ENCODE measurements around the gene CES3.
"Not testable (repeated sequence)": the region's sequence is repeated elsewhere in the genome, so short reads cannot be mapped to it uniquely, and the experiment has no call there.

CES3 gene

DNA sequence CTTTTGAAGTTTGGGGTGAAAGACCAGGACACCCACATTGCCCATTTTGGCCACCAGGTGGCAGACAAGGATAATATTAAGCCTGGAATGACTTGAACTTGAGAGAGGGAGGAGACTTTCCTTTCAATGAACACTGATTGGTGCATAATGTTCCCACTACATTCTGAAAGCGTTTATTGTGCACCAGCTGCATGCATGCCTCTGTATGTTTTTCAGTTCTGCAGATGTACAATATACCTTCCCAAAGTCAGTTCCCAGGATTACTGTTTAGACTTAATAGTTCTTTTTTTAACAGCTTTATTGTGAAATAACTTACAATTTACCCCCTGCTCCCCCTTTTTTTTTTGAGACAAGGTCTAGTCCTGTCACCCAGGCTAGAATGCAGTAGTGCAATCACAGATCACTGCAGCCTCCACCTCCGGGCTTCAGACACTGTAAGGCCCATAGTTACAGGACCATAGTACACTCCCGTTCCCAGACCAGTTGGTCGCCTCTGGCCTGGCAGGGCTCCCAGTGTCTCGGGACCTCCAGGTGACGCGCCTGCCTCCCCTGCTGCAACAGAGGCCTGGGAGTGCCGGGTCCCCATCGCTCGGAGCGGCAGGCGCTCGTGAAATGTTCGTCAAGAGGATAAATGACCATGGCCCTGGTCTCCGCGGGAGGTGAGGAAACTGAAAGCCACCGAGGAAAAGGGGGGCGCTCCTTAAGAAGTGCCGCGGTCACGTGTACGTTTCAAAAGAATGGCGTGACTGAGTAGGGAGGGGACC is 13.6 kb upstream of the CES3 start:
- peak; percentile 83 for DNase-seq

- no peak for DNase-seq
Measured at GRCh38 chr16:66948134-66948836, 12.8 kb upstream of the CES3 start.

DNA sequence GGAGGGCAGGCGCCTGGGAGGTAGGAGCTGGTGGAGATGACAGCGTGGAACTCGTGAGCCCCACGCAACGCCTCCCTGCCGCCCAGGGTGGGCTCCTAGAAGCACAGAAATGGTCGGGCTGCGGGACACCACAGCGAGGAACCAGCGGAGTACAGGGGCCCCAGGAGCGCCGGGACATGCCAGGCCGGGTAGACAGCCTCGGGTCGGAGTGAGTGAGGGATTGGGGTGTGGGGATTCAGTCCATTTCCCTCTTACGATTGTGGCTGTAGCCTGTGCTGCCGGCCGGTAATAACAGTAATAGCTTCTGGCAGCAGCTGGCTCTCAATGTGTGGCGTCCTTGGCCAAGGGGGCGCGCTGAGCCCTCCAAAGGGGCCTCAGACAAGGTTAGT is 12.2 kb upstream of the CES3 start:
- no peak for DNase-seq

DNA sequence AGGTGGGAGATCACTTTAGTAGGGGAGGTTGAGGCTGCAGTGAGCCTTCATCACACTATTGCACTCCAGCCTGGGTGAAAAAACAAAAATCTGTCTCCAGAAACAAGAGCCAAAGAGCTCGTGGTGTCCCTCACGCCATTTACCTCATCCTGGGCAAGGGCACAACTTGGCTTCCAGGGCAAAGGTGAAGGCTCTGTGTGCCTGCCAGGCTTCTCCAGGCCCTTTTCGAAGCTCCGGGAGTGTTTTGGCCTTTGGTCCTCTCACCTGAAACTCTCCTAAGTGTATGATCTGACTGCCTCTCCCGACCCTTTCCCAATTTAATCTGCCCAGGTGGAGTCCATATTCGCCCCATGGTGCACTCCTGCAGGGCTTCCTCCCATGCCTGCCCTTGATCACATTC is 11.6 kb upstream of the CES3 start:
- no peak for DNase-seq

GRCh38 chr16:66950437-66950836 is 10.6 kb upstream of the CES3 start:
- no peak for DNase-seq

DNA sequence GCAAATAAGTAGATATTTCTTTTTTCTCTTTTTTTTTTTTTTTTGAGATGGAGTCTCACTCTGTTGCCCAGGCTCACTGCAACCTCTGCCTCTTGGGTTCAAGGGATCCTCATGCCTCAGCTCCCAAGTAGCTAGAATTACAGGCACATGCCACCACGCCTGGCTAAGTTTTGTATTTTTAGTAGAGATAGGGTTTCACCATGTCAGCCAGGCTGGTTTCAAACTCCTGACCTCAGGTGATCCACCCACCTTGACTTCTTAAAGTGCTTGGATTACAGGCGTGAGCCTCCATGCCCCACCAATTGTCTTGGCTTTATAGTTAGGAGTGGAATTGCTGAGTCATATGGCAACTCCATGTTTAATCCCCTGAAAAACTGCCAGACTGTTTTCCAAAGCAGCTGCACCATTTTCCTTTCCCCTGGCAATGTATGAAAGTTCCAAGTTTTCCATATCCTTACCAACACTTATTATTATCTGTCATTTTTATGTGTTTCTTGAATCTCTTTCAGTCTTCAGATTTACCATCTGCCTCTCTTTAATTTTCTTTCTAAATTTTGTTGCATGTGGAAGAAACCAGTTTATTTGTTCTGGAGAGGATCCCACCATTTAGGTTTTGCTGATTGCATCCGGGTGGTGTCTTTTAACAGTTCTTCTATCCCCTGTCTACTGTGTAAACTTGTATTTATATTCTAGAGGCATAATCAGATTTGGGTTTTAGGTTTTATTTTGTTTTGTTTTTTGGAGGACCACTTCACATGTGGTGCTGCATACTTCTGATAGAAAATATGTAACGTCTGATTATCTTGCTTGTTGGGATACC is 9.9 kb upstream of the CES3 start:
- no peak for DNase-seq

DNA sequence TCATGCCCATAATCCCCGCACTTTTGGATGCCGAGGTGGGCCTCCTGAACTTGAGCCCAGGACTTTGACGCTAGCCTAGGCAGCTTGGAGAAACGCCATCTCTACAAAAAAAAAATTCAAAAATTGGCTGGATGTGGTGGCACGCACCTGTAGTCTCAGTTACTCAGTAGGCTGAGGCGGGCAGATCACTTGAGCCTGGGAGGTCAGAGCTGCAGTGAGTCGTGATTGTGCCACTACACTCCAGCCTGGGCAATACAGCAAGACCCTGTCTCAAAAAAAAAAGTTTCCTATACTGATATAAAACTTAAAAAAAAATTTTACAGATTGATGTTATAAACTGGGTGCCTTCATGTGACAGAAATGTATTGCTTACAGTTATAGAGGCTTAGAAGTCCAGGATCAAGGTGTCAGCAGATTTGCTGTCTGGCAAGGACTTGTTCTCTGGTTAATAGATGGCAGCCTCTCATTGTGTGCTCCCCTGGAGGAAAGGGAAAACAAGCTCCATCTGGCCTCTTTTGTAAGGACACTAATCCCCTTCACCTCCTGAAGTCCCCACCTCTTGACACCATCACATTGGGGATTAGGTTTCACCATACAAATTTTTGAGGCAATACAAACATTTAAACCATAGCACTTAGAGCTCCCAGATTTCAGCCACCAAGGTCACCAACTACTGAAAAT is 8.5 kb upstream of the CES3 start:
- DNase-seq = no peak

DNA sequence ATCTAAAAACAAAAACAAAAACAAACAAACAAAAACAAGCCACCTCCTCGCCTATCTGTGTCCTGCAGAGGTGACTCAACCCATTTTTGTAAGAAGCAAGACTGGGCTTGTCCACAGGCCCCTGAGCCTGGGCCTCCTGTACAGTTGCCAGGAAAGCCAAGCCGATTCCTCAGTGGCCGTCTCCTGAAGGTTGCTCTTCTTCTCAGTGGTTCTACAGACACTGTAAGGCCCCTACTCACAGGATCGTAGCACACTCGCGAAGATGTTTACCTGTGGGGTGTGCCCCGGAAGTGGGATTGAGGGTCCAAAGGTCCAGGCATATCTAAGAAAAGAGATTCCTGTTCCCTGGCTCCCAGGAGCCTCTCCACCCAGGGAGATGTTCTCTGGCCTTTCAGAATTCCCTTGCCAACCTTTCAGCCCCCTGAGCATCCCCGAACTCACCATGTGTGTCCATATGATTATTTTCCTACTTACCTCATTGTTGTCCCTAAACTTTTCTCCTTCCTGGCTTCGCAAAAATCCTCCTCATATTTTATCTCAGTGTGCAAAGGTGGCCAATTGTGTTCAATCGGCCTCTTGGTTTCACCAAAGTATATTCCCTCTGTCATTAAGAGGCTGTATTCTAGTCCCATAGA is 7.5 kb upstream of the CES3 start:
- no peak for DNase-seq

GRCh38 chr16:66954097-66954659 is 6.9 kb upstream of the CES3 start:
- peak; percentile 77 for DNase-seq

GRCh38 chr16:66955363-66956153 is 5.5 kb upstream of the CES3 start:
- not testable (repeated sequence) for DNase-seq

DNA sequence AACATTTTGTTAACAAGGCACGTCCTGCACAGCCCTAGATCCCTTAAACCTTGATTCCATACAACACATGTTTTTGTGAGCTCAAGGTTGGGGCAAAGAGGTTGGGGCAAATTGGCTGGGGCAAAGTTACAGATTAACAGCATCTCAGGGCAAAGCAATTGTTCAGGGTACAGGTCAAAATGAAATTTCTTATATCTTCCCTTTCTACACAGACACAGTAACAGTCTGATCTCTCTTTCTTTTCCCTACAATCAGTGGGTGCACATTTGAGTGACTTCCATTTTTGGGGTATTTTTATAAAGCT is 5.0 kb upstream of the CES3 start:
- DNase-seq = not testable (repeated sequence)

GRCh38 chr16:66958857-66959703 is 2.0 kb upstream of the CES3 start:
- no peak for DNase-seq

GRCh38 chr16:66959704-66960161 is 1.3 kb upstream of the CES3 start:
- no peak for DNase-seq

DNA sequence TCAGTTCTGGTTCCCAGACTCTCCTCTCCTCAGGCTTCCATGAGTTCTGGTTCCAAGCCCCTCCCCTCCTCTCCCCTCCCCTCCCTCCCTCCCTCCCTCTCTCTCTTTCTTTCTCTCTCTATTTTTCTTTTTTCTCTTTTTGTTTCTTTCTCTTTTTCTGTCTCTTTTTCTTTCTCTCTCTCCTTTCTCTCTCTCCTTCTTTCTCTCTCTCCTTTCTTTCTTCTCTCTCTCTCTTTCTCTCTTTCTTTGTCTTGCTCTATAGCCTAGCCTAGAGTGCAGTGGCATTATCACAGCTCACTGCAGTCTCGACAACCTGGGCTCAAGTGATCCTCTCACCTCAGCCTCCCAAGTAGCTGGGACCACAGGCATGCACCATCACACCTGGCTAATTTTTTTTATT is 796 bp upstream of the CES3 start:
- DNase-seq = no peak

- DNase-seq = no peak
Measured at GRCh38 chr16:66961914-66962313, 848 bp downstream of the CES3 start.

- no peak for DNase-seq
Measured at GRCh38 chr16:66964049-66964448, 3.0 kb downstream of the CES3 start.

DNA sequence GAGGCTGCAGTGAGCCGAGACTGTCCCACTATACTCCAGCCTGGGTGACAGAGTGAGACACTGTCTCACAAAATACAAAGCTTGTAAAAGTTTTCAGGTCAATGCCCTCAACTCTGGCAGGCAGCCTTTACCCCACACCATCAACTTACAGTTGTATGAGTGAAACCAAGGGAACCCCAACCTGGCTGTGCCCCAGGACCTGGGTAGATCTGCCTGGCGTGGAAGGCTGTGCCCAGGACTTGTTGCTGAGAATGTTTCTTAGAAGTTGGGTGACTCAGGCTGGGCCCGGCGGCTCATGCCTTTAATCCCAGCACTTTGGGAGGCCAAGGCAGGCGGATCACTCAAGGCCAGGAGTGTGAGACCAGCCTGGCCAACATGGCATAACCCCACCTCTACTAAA is 7.8 kb downstream of the CES3 start:
- DNase-seq = no peak

DNA sequence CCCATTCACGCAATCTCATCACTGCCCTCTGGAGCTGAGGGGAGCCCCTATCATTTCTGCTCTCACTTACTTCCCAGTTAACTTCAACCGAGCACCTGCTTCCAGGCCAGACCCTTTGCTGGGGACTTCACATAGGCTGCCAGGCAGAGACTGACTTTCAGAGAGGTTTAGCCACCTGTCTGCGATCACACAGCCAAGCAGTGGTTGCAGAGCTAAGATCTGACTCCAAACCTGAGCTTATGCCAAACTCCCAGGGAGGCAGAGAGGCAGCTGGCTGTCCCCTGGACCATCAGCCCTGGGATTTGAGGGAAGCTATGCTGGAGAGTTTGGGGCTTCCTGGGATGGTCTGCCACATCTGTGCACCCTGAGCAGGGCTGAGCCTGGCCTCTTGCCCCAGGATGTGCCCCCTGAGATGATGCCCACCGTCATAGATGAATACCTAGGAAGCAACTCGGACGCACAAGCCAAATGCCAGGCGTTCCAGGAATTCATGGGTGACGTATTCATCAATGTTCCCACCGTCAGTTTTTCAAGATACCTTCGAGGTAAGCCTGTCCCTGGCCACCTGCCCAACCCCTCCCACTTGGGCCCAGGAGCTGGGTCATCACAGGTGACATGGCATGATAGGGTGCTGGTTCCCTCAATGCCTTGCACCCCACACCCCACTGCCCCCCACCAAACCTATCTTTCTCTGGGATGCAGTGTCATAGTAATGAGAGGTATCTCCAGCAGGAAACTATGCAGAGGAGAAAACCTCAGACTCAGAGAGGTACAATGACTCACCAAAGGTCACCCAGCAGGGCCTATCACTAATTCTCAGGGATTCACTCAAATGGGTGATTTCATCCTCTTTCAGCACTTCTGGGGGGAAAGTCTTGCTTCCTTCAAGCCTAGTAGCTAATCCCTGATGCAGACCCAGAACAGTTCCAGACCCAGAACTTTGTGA is 10.0 kb downstream of the CES3 start:
- DNase-seq = no peak

GRCh38 chr16:66972983-66973382 is 11.9 kb downstream of the CES3 start:
- DNase-seq = no peak
